ENCODE data around the gene KLHL20.

DNA sequence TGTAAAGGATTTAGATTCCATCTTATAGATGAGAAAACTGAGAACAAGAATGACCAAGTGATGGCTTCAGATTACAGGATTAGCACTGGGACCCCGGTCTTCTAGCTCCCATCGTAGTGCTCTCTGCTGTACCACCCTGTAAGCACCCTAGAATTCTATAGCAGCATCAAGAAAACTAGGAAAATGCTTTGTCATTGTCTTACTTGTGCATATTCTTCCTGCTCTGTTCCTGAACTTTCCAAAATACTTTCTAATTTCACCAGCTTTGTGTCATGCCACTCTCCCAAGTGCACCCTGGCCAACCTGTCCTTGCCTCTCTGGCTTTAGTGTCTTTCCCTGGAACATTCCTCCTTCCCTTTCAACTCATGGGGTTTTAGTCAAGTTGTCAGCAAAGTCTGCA is 6.0 kb upstream of the KLHL20 start:
- TF ChIP-seq, protein P1, sequence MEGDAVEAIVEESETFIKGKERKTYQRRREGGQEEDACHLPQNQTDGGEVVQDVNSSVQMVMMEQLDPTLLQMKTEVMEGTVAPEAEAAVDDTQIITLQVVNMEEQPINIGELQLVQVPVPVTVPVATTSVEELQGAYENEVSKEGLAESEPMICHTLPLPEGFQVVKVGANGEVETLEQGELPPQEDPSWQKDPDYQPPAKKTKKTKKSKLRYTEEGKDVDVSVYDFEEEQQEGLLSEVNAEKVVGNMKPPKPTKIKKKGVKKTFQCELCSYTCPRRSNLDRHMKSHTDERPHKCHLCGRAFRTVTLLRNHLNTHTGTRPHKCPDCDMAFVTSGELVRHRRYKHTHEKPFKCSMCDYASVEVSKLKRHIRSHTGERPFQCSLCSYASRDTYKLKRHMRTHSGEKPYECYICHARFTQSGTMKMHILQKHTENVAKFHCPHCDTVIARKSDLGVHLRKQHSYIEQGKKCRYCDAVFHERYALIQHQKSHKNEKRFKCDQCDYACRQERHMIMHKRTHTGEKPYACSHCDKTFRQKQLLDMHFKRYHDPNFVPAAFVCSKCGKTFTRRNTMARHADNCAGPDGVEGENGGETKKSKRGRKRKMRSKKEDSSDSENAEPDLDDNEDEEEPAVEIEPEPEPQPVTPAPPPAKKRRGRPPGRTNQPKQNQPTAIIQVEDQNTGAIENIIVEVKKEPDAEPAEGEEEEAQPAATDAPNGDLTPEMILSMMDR (conservative IDR thresholded peaks at IDR 0.05; ENCODE audit: low read depth in 2 of 2): no peak
- TF ChIP-seq, protein P2, sequence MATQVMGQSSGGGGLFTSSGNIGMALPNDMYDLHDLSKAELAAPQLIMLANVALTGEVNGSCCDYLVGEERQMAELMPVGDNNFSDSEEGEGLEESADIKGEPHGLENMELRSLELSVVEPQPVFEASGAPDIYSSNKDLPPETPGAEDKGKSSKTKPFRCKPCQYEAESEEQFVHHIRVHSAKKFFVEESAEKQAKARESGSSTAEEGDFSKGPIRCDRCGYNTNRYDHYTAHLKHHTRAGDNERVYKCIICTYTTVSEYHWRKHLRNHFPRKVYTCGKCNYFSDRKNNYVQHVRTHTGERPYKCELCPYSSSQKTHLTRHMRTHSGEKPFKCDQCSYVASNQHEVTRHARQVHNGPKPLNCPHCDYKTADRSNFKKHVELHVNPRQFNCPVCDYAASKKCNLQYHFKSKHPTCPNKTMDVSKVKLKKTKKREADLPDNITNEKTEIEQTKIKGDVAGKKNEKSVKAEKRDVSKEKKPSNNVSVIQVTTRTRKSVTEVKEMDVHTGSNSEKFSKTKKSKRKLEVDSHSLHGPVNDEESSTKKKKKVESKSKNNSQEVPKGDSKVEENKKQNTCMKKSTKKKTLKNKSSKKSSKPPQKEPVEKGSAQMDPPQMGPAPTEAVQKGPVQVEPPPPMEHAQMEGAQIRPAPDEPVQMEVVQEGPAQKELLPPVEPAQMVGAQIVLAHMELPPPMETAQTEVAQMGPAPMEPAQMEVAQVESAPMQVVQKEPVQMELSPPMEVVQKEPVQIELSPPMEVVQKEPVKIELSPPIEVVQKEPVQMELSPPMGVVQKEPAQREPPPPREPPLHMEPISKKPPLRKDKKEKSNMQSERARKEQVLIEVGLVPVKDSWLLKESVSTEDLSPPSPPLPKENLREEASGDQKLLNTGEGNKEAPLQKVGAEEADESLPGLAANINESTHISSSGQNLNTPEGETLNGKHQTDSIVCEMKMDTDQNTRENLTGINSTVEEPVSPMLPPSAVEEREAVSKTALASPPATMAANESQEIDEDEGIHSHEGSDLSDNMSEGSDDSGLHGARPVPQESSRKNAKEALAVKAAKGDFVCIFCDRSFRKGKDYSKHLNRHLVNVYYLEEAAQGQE (IDR thresholded peaks at IDR 0.05; ENCODE audit: unreplicated experiment): no peak
- TF ChIP-seq EZH2 (IDR thresholded peaks at IDR 0.05; ENCODE audit: low read depth, unreplicated experiment): no peak
- TF ChIP-seq, protein P3, sequence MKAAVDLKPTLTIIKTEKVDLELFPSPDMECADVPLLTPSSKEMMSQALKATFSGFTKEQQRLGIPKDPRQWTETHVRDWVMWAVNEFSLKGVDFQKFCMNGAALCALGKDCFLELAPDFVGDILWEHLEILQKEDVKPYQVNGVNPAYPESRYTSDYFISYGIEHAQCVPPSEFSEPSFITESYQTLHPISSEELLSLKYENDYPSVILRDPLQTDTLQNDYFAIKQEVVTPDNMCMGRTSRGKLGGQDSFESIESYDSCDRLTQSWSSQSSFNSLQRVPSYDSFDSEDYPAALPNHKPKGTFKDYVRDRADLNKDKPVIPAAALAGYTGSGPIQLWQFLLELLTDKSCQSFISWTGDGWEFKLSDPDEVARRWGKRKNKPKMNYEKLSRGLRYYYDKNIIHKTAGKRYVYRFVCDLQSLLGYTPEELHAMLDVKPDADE (IDR thresholded peaks at IDR 0.05): no peak

All from GM23338 (cell line).